Smooth muscle cell (in vitro differentiated cells): ENCODE measurements around the gene RPRML. TPM values are rescaled to one million over a fixed set of nuclear protein-coding genes. Genes with fewer than 3 reads are reported as not detected.
A peak's percentile ranks its signal among the peaks of the same experiment; 100 is the strongest.

Experiments
- DNase-seq: peaks from one replicate; lab custom pipeline; 2025; ENCODE audit not compliant: unreplicated experiment; lab: John Stamatoyannopoulos, UW
- H2AFZ ChIP-seq: fragments of 200-600 bp; sonication (generic); 2 replicates; pipeline ENCODE4 v1.6.0; 2016; ENCODE audit warnings: antibody characterized with exemption, low read depth, mild to moderate bottlenecking
- H3F3A ChIP-seq: fragments of 200-600 bp; sonication (generic); 2 replicates; pipeline ENCODE4 v1.6.0; 2017; ENCODE audit warnings: antibody characterized with exemption, low read depth
- H3K27ac ChIP-seq: fragments of 200-600 bp; sonication (generic); 2 replicates; pipeline ENCODE4 v1.5.1; 2016; ENCODE audit warnings: low read depth, mild to moderate bottlenecking
- H3K27me3 ChIP-seq: fragments of 200-600 bp; sonication (generic); 2 replicates; pipeline ENCODE4 v1.6.1; 2016; ENCODE audit warnings: low read depth, mild to moderate bottlenecking
- H3K36me3 ChIP-seq: fragments of 200-600 bp; sonication (generic); 2 replicates; pipeline ENCODE4 v1.5.1; 2016; ENCODE audit warnings: low read depth
- H3K4me1 ChIP-seq: fragments of 200-600 bp; sonication (generic); 2 replicates; pipeline ENCODE4 v1.5.1; 2016; ENCODE audit warnings: low read depth
- H3K4me2 ChIP-seq: fragments of 200-600 bp; sonication (generic); 2 replicates; pipeline ENCODE4 v1.6.0; 2016; ENCODE audit warnings: mild to moderate bottlenecking
- H3K4me3 ChIP-seq: fragments of 200-600 bp; sonication (generic); 2 replicates; pipeline ENCODE4 v1.5.1; 2016; ENCODE audit warnings: mild to moderate bottlenecking
- H3K79me2 ChIP-seq: fragments of 200-600 bp; sonication (generic); 2 replicates; pipeline ENCODE4 v1.6.0; 2016; ENCODE audit warnings: low read depth, mild to moderate bottlenecking
- H3K9ac ChIP-seq: fragments of 200-600 bp; sonication (generic); 2 replicates; pipeline ENCODE4 v1.6.0; 2016; ENCODE audit warnings: low read depth
- H3K9me3 ChIP-seq: fragments of 200-600 bp; sonication (generic); replicated peaks from 2 replicates; pipeline ENCODE4 v1.5.1; 2016; ENCODE audit warnings: low read depth
- H4K20me1 ChIP-seq: fragments of 200-600 bp; sonication (generic); 2 replicates; pipeline ENCODE4 v1.6.0; 2016; ENCODE audit warnings: low read depth
- CTCF ChIP-seq: fragments of 200-600 bp; sonication (generic); IDR thresholded peaks from 2 replicates; pipeline ENCODE4 v1.5.1; 2017; ENCODE audit warnings: borderline replicate concordance, mild to moderate bottlenecking, antibody characterized with exemption; ENCODE audit not compliant: insufficient read depth, poor library complexity, severe bottlenecking
- WGBS: methylation state at CpG from one replicate; pipeline ENCODE4 v1.1.7; 2016; ENCODE audit warnings: low lambda C conversion rate; 5-methylcytosine and 5-hydroxymethylcytosine counted together
- polyA plus RNA-seq: library from polyadenylated mRNA; unstranded; fragments of >200 nt; fragmentation: Nextera tagmentation; extraction: Ambion mirVana; gene quantifications from 2 replicates; pipeline ENCODE4 v1.2.1, GENCODE V29; 2016
- total RNA-seq: library from RNA; depleted of rRNA; stranded (reverse); fragments of >200 nt; gene quantifications from 2 replicates; pipeline ENCODE4 v1.2.3, GENCODE V29; 2014

The RPRML gene
- total and polyA plus RNA-seq, 2 experiments from 2014 or later = not detected

GRCh38 chr17:46977348-46977747, 1.7 kb downstream of the RPRML start:
- H3K27me3 ChIP-seq = peaks cover 71% of the 10 kb centered on the region
- peak; percentile 17 for TF ChIP-seq CTCF
- DNase-seq = no peak

GRCh38 chr17:46976626-46977270, 2.3 kb downstream of the RPRML start:
- Histone ChIP-seq H3F3A (no peaks in the 10 kb centered on the region), H3K27me3 (peaks cover 71% of the 10 kb centered on the region), H4K20me1 (peaks cover 15% of the 10 kb centered on the region), H3K4me2 (peak overlapping the region; percentile 16), H3K79me2 (no peaks in the 10 kb centered on the region), H3K36me3 (no peaks in the 10 kb centered on the region), H3K4me1 (peaks cover 18% of the 10 kb centered on the region), H3K9ac (no peak overlapping the region), H2AFZ (no peak overlapping the region), H3K9me3 (no peaks in the 10 kb centered on the region), H3K4me3 (no peak overlapping the region), H3K27ac (no peak overlapping the region)
- WGBS = 37% methylated on average over 14 of the region's 14 CpGs
- TF ChIP-seq CTCF = no peak
- DNase-seq = no peak

More at GRCh38 chr17:46977348-46977747, 1.7 kb downstream of the RPRML start:
- Histone ChIP-seq H3K9ac (no peak overlapping the region), H3F3A (no peaks in the 10 kb centered on the region), H3K9me3 (no peaks in the 10 kb centered on the region), H3K4me2 (peak overlapping the region; percentile 98), H3K4me1 (peaks cover 18% of the 10 kb centered on the region), H3K4me3 (no peak overlapping the region), H4K20me1 (peaks cover 15% of the 10 kb centered on the region), H3K27ac (no peak overlapping the region), H3K79me2 (no peaks in the 10 kb centered on the region), H2AFZ (no peak overlapping the region), H3K36me3 (no peaks in the 10 kb centered on the region)
- 14% methylated on average over 7 of the region's 7 CpGs for WGBS

GRCh38 chr17:46975287-46975686, 3.8 kb downstream of the RPRML start:
- Histone ChIP-seq H3K36me3 (no peaks in the 10 kb centered on the region), H3K27ac (no peak overlapping the region), H3K79me2 (no peaks in the 10 kb centered on the region), H3K27me3 (peaks cover 63% of the 10 kb centered on the region), H3K4me3 (no peak overlapping the region), H3K9ac (no peak overlapping the region), H3K9me3 (no peaks in the 10 kb centered on the region), H3F3A (no peaks in the 10 kb centered on the region), H2AFZ (no peak overlapping the region), H4K20me1 (peaks cover 15% of the 10 kb centered on the region), H3K4me1 (peaks cover 18% of the 10 kb centered on the region), H3K4me2 (no peak overlapping the region)
- DNase-seq = no peak
- WGBS = 93% methylated on average over 4 of the region's 4 CpGs
- no peak for TF ChIP-seq CTCF

- Histone ChIP-seq H3K27ac (no peak overlapping the region), H3K79me2 (no peaks in the 10 kb centered on the region), H3F3A (no peaks in the 10 kb centered on the region), H3K9ac (no peak overlapping the region), H2AFZ (no peak overlapping the region), H4K20me1 (peaks cover 15% of the 10 kb centered on the region), H3K9me3 (no peaks in the 10 kb centered on the region), H3K4me3 (no peak overlapping the region), H3K36me3 (no peaks in the 10 kb centered on the region), H3K4me2 (no peak overlapping the region), H3K27me3 (peaks cover 51% of the 10 kb centered on the region), H3K4me1 (peaks cover 18% of the 10 kb centered on the region)
- TF ChIP-seq CTCF = no peak
- DNase-seq = no peak
- WGBS = 90% methylated on average over 11 of the region's 11 CpGs
Measured at GRCh38 chr17:46974086-46974485, 5.0 kb downstream of the RPRML start.
